Uterus (tissue), 2 donors: ENCODE data around the gene HEBP1.

Experiments used
- POLR2A ChIP-seq, 2 donors: fragments of 450-650 bp; IDR thresholded peaks; one replicate each; pipeline ENCODE4 v1.6.1; 2016; ENCODE audit warnings: antibody characterized with exemption in 2 of 2, mild to moderate bottlenecking in 1 of 2, moderate library complexity in 1 of 2
- TF ChIP-seq, protein P1 (sequence below), 4 experiments: fragments of 200-600 bp in 2 of 4; fragments of 450-650 bp in 2 of 4; sonication (generic) in 2 of 4; IDR thresholded peaks; one replicate each; pipeline ENCODE4 v1.5.1; 2016 to 2019; ENCODE audit warnings: antibody characterized with exemption in 4 of 4, mild to moderate bottlenecking in 2 of 4, moderate library complexity in 1 of 4

GRCh38 chr12:12947902-12948301 is 52.2 kb downstream of the HEBP1 start:
- TF ChIP-seq POLR2A (IDR thresholded peaks at IDR 0.05), result no peak
- TF ChIP-seq, protein P1, sequence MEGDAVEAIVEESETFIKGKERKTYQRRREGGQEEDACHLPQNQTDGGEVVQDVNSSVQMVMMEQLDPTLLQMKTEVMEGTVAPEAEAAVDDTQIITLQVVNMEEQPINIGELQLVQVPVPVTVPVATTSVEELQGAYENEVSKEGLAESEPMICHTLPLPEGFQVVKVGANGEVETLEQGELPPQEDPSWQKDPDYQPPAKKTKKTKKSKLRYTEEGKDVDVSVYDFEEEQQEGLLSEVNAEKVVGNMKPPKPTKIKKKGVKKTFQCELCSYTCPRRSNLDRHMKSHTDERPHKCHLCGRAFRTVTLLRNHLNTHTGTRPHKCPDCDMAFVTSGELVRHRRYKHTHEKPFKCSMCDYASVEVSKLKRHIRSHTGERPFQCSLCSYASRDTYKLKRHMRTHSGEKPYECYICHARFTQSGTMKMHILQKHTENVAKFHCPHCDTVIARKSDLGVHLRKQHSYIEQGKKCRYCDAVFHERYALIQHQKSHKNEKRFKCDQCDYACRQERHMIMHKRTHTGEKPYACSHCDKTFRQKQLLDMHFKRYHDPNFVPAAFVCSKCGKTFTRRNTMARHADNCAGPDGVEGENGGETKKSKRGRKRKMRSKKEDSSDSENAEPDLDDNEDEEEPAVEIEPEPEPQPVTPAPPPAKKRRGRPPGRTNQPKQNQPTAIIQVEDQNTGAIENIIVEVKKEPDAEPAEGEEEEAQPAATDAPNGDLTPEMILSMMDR (IDR thresholded peaks at IDR 0.05), result no peak
